GM19240 (cell line): ENCODE data around the gene RAP1A.

Experiments used
- DNase-seq: peaks from one replicate; pipeline ENCODE4 v3.0.0; 2011; ENCODE audit warnings: low spot score; ENCODE audit not compliant: insufficient read length

RAP1A gene

DNA sequence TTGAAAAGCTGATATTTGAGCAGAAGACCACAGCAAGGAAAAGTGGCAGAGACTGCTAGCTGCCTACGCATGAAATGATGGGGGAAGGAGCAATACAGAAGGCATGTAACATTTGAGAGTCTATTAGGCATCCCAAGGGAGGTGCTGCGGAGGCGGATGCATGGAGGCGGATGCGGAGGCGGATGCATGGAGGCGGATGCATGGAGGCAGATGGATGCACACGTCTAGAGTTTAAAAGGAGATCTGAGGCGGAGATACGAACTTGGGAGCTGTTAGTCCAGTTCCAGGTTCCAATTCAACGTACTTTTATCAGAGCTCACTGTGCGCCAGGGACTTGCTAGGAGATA is 135.4 kb downstream of the RAP1A start:
- DNase-seq, result no peak

DNA sequence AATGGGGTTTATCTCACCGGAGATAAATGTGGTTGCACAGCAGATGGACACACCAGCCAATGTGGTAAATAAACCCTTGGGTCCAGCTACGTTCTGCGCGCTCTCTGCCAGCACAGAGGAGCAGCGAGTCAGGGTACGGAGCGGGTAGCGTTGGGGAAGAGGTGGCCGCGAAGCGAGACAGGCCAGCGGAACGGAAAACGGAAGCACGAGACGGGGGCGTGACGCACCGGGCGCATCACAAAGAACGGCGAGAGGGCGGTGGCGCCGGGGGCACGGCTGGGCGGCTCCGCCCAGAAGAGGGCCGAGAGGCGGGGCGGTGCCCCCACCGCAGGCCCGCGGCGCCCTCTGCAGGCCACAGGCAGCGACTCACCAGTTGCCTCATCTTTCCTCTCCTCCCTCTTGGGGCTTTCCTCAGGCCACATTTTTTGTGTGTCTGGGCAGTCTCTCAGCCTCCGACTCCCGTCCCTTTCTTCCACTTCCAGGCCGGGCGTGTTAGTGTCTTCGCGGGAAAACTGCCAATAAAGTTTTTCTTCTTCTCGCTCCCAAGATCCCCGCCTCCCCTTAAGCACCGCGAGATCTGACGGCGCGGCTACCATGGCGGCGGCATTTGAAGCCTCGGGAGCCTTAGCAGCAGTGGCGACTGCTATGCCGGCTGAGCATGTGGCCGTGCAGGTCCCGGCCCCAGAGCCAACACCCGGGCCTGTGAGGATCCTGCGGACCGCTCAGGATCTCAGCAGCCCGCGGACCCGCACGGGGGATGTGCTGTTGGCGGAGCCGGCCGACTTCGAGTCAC is 135.9 kb downstream of the RAP1A start, which contains the start of gene DDX20:
Gene DDX20, plus strand, starts transcription at position 571 of the 793 bp plus-strand sequence. Its CDS starts 24 bp downstream, at position 595.
- peak; percentile 86 for DNase-seq

DNA sequence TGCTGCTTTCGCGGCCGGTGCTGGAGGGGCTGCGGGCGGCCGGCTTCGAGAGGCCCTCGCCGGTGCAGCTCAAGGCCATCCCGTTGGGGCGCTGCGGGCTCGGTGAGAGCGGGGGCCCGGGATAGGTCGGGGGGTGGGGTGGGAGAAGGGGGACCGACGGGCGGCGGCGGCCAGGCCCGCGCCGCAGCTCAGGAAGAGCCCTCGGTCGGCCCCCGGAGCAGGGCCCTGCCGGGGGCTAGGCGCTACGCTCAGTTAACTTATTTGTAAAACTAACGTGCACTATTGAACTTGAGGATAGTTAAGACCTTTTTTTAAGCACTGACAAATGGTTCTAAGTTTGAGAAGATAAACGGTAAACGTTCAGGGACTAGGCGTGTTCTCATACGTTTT is 136.5 kb downstream of the RAP1A start:
- no peak for DNase-seq

DNA sequence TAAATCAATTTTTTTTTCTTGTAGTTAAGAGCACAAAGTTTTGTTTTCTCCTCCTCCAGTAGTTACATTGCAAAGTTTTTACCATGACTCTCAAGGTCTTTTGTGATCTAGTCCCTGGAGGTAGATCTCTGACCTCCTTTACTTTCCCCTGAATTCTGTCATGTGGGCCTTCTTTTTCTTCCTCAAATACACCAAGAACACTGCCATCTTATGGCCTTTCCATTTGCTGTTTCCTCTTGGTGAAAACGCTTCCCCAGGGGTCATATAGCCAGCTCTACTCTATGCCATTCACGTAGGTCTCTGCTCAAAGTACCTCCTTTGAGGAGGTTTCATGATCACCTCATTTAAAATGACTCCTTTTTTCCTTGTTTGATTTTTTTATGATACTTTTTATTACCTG is 138.8 kb downstream of the RAP1A start:
- no peak for DNase-seq

DNA sequence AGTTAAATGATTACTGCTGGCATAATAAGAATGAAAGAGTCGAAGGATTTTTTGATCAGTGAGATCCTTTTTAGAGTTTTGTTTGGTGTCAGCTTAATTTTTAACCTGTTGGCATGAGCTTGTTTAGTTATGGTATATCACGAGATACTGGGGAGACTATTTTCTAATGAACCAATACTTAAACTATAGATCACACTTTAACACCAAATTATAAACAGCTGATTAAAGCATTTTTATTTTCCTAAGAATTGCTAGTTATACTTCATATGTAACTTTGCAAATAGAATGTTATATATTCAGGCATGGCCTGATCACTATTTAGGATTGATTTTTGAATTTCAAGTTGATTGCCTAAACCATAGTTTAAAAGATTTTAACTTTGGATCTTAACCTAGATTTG is 142.1 kb downstream of the RAP1A start:
- no peak for DNase-seq

DNA sequence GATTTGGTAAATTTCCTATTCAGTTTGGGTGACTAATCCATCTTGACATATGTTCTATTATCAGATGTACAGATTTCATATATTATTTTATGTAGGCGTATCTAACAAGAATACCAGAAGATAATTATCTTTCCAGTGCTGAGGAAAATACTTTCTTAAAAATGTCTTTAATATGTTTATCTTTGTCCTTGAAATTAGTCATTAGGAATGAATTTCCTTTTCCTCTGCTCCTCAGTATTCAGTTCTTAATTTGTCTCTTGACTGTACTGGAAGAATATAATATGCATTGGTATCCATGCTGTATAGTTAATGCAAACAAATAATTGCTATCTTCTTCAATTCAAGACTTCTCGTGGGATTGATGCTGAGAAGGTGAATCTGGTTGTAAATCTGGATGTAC is 142.7 kb downstream of the RAP1A start:
- DNase-seq, result no peak
